ENCODE results near the gene SUSD3.

SUSD3 gene

GRCh38 chr9:93038918-93039317 lies 19.6 kb upstream of the SUSD3 start:
- TF ChIP-seq MYC (IDR thresholded peaks at IDR 0.05; ENCODE audit: low read depth, low read length) (no peak), MAX (IDR thresholded peaks at IDR 0.05; ENCODE audit: low read depth, low read length) (no peak), CTCF (IDR thresholded peaks at IDR 0.05; ENCODE audit: low read depth, low read length) (no peak), POLR2A (IDR thresholded peaks at IDR 0.05; ENCODE audit: extremely low read depth, insufficient read length) (no peak)
- DNase-seq (ENCODE audit: low read depth) = no peak
- no peak overlapping the region for H3K4me3 ChIP-seq (ENCODE audit: low read depth, low read length)

DNA sequence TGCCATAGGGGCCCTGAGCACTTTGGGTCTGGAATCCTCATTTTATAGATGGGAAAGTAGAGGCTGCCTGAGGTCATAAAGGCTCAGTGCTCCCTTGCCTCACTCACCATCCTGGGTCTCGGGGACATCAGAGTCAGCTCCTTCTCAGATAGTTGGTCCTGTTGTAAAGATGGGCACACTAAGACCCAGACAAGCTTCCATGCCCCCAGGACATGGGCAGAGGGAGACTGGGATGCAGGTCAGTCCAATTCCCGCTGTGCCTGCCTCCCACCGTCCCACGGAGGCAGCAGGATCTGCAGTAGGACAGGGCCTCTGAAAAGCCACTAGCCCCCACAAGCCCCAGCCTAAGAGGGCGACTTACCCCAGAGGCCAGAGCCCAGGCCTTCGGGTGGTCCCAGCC lies 19.0 kb upstream of the SUSD3 start:
- TF ChIP-seq CTCF (IDR thresholded peaks at IDR 0.05; ENCODE audit: low read depth, low read length) = no peak
- no peak for TF ChIP-seq POLR2A (IDR thresholded peaks at IDR 0.05; ENCODE audit: extremely low read depth, insufficient read length)
- no peak for TF ChIP-seq MYC (IDR thresholded peaks at IDR 0.05; ENCODE audit: low read depth, low read length)
- no peak for TF ChIP-seq MAX (IDR thresholded peaks at IDR 0.05; ENCODE audit: low read depth, low read length)
- no peak overlapping the region for H3K4me3 ChIP-seq (ENCODE audit: low read depth, low read length)
- DNase-seq (ENCODE audit: low read depth) = no peak

GRCh38 chr9:93039976-93040375 lies 18.5 kb upstream of the SUSD3 start:
- no peak for DNase-seq (ENCODE audit: low read depth)
- no peak overlapping the region for H3K4me3 ChIP-seq (ENCODE audit: low read depth, low read length)
- TF ChIP-seq MAX (IDR thresholded peaks at IDR 0.05; ENCODE audit: low read depth, low read length) = no peak
- TF ChIP-seq POLR2A (IDR thresholded peaks at IDR 0.05; ENCODE audit: extremely low read depth, insufficient read length) = no peak
- no peak for TF ChIP-seq MYC (IDR thresholded peaks at IDR 0.05; ENCODE audit: low read depth, low read length)
- TF ChIP-seq CTCF (IDR thresholded peaks at IDR 0.05; ENCODE audit: low read depth, low read length) = no peak

DNA sequence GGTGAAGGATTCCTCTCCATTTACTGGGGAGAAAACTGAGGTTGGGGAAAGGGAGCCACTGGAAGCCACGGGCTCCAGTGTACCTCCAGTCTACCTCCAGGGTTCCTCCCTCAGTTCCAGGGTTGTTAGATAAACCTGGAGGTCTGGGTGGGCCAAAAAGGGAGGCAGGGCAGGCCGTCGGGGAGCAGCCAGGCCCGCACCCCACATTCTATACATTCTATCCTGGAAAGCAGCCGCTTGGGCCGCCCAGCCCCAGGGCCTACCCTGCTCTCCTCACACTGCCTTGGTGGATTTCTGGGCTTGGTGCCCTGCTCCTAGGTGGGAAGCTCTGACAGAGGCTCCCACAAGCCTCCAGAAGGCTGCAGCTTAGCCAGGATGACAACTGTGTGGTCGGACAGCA lies 18.1 kb upstream of the SUSD3 start:
- no peak for DNase-seq (ENCODE audit: low read depth)
- H3K4me3 ChIP-seq (ENCODE audit: low read depth, low read length) = no peak overlapping the region
- TF ChIP-seq POLR2A (IDR thresholded peaks at IDR 0.05; ENCODE audit: extremely low read depth, insufficient read length) (no peak), MYC (IDR thresholded peaks at IDR 0.05; ENCODE audit: low read depth, low read length) (no peak)

- TF ChIP-seq POLR2A (IDR thresholded peaks at IDR 0.05; ENCODE audit: extremely low read depth, insufficient read length) (no peak), CTCF (IDR thresholded peaks at IDR 0.05; ENCODE audit: low read depth, low read length) (no peak), MAX (IDR thresholded peaks at IDR 0.05; ENCODE audit: low read depth, low read length) (no peak), MYC (IDR thresholded peaks at IDR 0.05; ENCODE audit: low read depth, low read length) (no peak)
- DNase-seq (ENCODE audit: low read depth) = no peak
- H3K4me3 ChIP-seq (ENCODE audit: low read depth, low read length) = no peak overlapping the region
Observed at GRCh38 chr9:93041108-93041802, 17.2 kb upstream of the SUSD3 start.

DNA sequence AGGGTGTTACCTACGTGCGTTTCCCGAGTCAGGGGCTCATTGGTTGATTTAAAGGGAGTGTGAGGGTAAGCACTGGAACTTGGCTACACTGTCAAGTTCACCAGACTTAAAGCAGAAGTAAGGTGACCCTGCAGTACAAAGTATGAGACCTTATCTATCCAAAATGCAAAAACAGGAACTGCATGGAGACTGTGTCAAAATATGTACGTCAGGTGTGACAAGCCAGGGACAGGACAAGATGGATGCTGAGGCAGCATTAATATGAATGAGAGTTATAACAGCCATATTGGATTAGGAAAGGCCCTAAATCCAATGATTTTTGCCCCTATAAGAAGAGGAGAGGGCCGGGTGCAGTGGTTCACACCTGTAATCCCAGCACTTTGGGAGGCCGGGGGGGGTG lies 15.4 kb upstream of the SUSD3 start:
- H3K4me3 ChIP-seq (ENCODE audit: low read depth, low read length) = no peak overlapping the region
- DNase-seq (ENCODE audit: low read depth) = peak; percentile 58
- no peak for TF ChIP-seq MAX (IDR thresholded peaks at IDR 0.05; ENCODE audit: low read depth, low read length)
- no peak for TF ChIP-seq CTCF (IDR thresholded peaks at IDR 0.05; ENCODE audit: low read depth, low read length)
- TF ChIP-seq MYC (IDR thresholded peaks at IDR 0.05; ENCODE audit: low read depth, low read length) = no peak
- no peak for TF ChIP-seq POLR2A (IDR thresholded peaks at IDR 0.05; ENCODE audit: extremely low read depth, insufficient read length)

All from NB4 (cell line).